Osteoblast (primary cell): ENCODE measurements around the gene SYT8. TPM values are rescaled to one million over a fixed set of nuclear protein-coding genes. Genes with fewer than 3 reads are reported as not detected.

Experiments used
- DNase-seq: peaks from one replicate; pipeline ENCODE4 v3.0.0; 2011; ENCODE audit warnings: low spot score, mixed read lengths; ENCODE audit not compliant: insufficient read length; ENCODE audit errors: missing footprints
- H2AFZ ChIP-seq: 2 replicates; pipeline ENCODE4 v1.6.0; 2011; ENCODE audit warnings: mild to moderate bottlenecking, low read length
- H3K27ac ChIP-seq: 2 replicates; pipeline ENCODE4 v1.5.1; 2011; ENCODE audit warnings: mild to moderate bottlenecking, low read depth, low read length, moderate library complexity
- H3K27me3 ChIP-seq: 2 replicates; pipeline ENCODE4 v1.6.0; 2012; ENCODE audit warnings: mild to moderate bottlenecking, control low read depth, inconsistent platforms, low read length, moderate library complexity; ENCODE audit not compliant: insufficient read depth
- H3K36me3 ChIP-seq: 2 replicates; pipeline ENCODE4 v1.5.1; 2011; ENCODE audit warnings: mild to moderate bottlenecking, low read length, control low read depth, moderate library complexity; ENCODE audit not compliant: insufficient read depth
- H3K4me1 ChIP-seq: 2 replicates; pipeline ENCODE4 v1.5.1; 2011; ENCODE audit warnings: mild to moderate bottlenecking, low read length, control low read depth, moderate library complexity; ENCODE audit not compliant: insufficient read depth
- H3K4me2 ChIP-seq: 2 replicates; pipeline ENCODE4 v1.6.0; 2011; ENCODE audit warnings: mild to moderate bottlenecking, low read length; ENCODE audit not compliant: insufficient read depth
- H3K4me3 ChIP-seq: fragments of 200-600 bp; sonication (generic); 3 replicates; pipeline ENCODE4 v1.5.1; 2012; ENCODE audit warnings: mild to moderate bottlenecking, low read length, inconsistent platforms; ENCODE audit not compliant: insufficient read depth
- H3K79me2 ChIP-seq: 2 replicates; pipeline ENCODE4 v1.6.0; 2012; ENCODE audit warnings: mild to moderate bottlenecking, low read length, control low read depth, inconsistent platforms; ENCODE audit not compliant: insufficient read depth
- H3K9me3 ChIP-seq: 2 replicates; pipeline ENCODE4 v1.5.1; 2011; ENCODE audit warnings: low read depth, low read length, control low read depth
- H4K20me1 ChIP-seq: 2 replicates; pipeline ENCODE4 v1.6.0; 2012; ENCODE audit warnings: mild to moderate bottlenecking, low read length, control low read depth; ENCODE audit not compliant: insufficient read depth
- total RNA-seq: library from RNA; depleted of rRNA; stranded (reverse); fragments of >200 nt; gene quantifications from 2 replicates; pipeline ENCODE4 v1.2.3, GENCODE V29; 2012
- TF ChIP-seq, protein P1 (sequence below): IDR thresholded peaks from 2 replicates; pipeline ENCODE4 v1.5.1; 2011; ENCODE audit warnings: mild to moderate bottlenecking, low read depth, low read length, moderate library complexity; ENCODE audit errors: extremely low read depth

The SYT8 gene
- total RNA-seq, 1 donor = 0.36 TPM

GRCh38 chr11:1847926-1848639 lies 13.3 kb downstream of the SYT8 start:
- H3K79me2 ChIP-seq = no peaks in the 10 kb centered on the region
- no peak overlapping the region for H3K4me2 ChIP-seq
- no peak overlapping the region for H3K4me3 ChIP-seq
- no peak overlapping the region for H3K27ac ChIP-seq
- TF ChIP-seq, protein P1, sequence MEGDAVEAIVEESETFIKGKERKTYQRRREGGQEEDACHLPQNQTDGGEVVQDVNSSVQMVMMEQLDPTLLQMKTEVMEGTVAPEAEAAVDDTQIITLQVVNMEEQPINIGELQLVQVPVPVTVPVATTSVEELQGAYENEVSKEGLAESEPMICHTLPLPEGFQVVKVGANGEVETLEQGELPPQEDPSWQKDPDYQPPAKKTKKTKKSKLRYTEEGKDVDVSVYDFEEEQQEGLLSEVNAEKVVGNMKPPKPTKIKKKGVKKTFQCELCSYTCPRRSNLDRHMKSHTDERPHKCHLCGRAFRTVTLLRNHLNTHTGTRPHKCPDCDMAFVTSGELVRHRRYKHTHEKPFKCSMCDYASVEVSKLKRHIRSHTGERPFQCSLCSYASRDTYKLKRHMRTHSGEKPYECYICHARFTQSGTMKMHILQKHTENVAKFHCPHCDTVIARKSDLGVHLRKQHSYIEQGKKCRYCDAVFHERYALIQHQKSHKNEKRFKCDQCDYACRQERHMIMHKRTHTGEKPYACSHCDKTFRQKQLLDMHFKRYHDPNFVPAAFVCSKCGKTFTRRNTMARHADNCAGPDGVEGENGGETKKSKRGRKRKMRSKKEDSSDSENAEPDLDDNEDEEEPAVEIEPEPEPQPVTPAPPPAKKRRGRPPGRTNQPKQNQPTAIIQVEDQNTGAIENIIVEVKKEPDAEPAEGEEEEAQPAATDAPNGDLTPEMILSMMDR = no peak
- no peak overlapping the region for H2AFZ ChIP-seq
- no peaks in the 10 kb centered on the region for H4K20me1 ChIP-seq
- no peaks in the 10 kb centered on the region for H3K9me3 ChIP-seq
- no peaks in the 10 kb centered on the region for H3K27me3 ChIP-seq
- DNase-seq = no peak
- H3K36me3 ChIP-seq = no peaks in the 10 kb centered on the region
- H3K4me1 ChIP-seq = no peaks in the 10 kb centered on the region

DNA sequence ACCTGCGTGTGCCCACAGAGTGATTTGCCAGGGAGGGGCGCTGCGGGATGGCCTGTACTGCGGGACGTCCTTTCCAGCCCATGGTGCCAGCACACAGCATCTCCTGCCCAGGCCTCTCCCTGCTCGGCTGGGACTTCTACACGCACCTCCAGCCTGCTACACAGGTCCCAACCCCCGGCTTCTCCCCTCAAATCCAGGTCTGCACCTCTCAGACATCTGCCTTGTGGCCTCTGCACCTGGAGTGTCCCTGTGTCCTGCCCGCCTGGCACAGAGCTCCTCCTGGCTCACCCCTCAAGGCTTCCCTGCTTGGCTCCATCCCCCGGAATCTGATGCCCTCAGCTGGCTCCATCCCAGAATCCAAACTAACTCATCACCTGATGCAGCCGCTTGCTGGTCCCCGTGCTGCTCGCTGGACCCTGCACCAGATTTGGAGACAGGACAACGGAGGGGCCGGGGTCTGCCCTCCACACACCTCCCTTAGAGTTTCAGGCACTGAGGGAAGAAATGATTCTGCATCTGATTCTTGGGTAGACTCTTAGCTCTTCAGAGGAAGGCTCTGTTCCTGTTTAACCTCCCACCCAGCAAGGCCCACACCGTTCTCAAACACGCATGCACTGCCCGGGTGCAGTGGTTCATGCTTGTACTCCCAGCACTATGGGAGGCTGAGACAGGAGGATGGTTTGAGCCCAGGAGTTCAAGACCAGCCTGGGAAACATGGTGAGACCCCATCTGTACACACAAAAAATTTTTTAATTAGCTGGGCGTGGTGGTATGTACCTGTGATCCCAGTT lies 14.0 kb downstream of the SYT8 start:
- H3K79me2 ChIP-seq = no peaks in the 10 kb centered on the region
- TF ChIP-seq, protein P1 = no peak
- no peaks in the 10 kb centered on the region for H3K9me3 ChIP-seq
- H3K4me2 ChIP-seq = no peak overlapping the region
- no peak overlapping the region for H2AFZ ChIP-seq
- H3K4me1 ChIP-seq = no peaks in the 10 kb centered on the region
- no peaks in the 10 kb centered on the region for H3K27me3 ChIP-seq
- H4K20me1 ChIP-seq = no peaks in the 10 kb centered on the region
- no peak for DNase-seq
- H3K27ac ChIP-seq = no peak overlapping the region
- H3K36me3 ChIP-seq = no peaks in the 10 kb centered on the region
- no peak overlapping the region for H3K4me3 ChIP-seq

DNA sequence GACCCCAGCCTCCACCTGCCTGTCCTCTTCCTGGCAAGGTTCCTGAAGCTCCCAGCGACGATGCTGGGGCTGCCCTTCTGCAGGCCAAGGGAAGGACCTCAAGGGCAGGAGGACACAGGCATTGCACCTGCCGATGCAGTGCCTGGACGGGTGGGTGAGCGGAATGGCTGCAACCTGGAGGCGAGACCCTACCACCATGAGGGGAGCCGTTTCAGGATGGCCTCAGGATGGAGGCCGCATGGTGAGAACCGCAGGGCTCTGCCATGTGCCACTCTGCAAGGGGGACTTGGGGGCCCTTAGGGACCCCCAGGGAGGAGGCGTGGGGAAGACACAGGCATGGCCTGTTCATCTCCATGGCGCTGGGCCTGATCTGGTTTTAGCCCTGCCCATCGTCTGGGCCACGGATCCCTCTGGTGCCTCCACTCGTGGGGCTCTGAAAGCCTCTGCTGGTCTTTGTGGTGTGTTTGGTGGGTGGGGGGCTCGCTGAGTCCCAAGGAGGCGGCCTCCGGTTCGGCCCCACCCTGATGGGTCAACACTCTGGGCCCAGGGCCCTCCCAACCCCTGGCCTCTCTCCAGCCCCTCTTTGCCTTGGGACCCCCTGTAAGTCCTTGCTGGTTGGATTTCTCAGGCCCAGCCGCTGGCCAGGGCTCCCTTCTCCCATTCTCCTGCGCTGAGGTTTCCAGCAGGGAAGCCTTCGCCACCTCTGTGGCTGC lies 16.8 kb downstream of the SYT8 start:
- no peak for DNase-seq
- no peaks in the 10 kb centered on the region for H3K36me3 ChIP-seq
- TF ChIP-seq, protein P1 = no peak

More for the DNA sequence above, 16.8 kb downstream of the SYT8 start:
- Histone ChIP-seq H3K27me3 (no peaks in the 10 kb centered on the region), H3K4me2 (no peak overlapping the region), H3K4me3 (no peak overlapping the region), H4K20me1 (no peaks in the 10 kb centered on the region), H3K4me1 (no peaks in the 10 kb centered on the region), H3K27ac (no peak overlapping the region), H3K79me2 (no peaks in the 10 kb centered on the region), H2AFZ (no peak overlapping the region), H3K9me3 (no peaks in the 10 kb centered on the region)
